GM06990 (cell line): ENCODE results near the gene CHMP4A.
"Not testable (repeated sequence)": the region's sequence is repeated elsewhere in the genome, so short reads cannot be mapped to it uniquely, and the experiment has no call there.

Experiments used
- DNase-seq: peaks from one replicate; pipeline ENCODE4 v3.0.0-alpha.2; 2011; ENCODE audit not compliant: insufficient read length; ENCODE audit errors: extremely low read depth
- H3K27me3 ChIP-seq: replicated peaks from 2 replicates; pipeline ENCODE4 v1.6.0; 2011; ENCODE audit warnings: low read length; ENCODE audit not compliant: control insufficient read depth, insufficient read depth
- H3K36me3 ChIP-seq: 2 replicates; pipeline ENCODE4 v1.5.1; 2011; ENCODE audit warnings: low read length; ENCODE audit not compliant: control insufficient read depth, insufficient read depth
- H3K4me3 ChIP-seq: replicated peaks from 2 replicates; pipeline ENCODE4 v1.5.1; 2011; ENCODE audit warnings: low read depth, mild to moderate bottlenecking, control low read depth, low read length
- TF ChIP-seq, protein P1 (sequence below): IDR thresholded peaks from 2 replicates; pipeline ENCODE4 v1.5.1; 2011; ENCODE audit warnings: low read length, control low read depth, mild to moderate bottlenecking, inconsistent platforms; ENCODE audit not compliant: insufficient read depth, poor library complexity, severe bottlenecking

Gene CHMP4A

DNA sequence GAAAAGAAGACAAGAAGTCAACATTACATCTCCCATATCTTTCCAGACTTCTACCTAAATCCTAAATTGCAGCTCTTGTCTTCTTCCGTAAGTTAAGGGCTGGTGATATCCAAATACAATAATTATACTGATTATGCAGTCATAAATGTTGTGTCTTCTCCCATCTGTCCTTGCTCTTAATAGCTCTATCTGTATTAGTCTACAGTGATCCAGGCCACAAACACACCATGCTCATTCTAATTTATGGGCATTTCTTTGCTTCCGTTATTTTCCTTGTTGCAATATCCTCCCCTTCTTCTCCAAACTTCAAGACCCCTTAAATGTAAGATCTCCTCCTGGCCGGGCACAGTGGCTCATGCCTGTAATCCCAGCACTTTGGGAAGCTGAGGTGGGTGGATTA, 6.2 kb upstream of the CHMP4A start:
- H3K27me3 ChIP-seq = no peaks in the 10 kb centered on the region
- peaks cover 3% of the 10 kb centered on the region; the same call in 1 of the 2 replicates for H3K36me3 ChIP-seq
- DNase-seq = no peak
- H3K4me3 ChIP-seq = no peak overlapping the region
- TF ChIP-seq, protein P1, sequence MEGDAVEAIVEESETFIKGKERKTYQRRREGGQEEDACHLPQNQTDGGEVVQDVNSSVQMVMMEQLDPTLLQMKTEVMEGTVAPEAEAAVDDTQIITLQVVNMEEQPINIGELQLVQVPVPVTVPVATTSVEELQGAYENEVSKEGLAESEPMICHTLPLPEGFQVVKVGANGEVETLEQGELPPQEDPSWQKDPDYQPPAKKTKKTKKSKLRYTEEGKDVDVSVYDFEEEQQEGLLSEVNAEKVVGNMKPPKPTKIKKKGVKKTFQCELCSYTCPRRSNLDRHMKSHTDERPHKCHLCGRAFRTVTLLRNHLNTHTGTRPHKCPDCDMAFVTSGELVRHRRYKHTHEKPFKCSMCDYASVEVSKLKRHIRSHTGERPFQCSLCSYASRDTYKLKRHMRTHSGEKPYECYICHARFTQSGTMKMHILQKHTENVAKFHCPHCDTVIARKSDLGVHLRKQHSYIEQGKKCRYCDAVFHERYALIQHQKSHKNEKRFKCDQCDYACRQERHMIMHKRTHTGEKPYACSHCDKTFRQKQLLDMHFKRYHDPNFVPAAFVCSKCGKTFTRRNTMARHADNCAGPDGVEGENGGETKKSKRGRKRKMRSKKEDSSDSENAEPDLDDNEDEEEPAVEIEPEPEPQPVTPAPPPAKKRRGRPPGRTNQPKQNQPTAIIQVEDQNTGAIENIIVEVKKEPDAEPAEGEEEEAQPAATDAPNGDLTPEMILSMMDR = no peak

DNA sequence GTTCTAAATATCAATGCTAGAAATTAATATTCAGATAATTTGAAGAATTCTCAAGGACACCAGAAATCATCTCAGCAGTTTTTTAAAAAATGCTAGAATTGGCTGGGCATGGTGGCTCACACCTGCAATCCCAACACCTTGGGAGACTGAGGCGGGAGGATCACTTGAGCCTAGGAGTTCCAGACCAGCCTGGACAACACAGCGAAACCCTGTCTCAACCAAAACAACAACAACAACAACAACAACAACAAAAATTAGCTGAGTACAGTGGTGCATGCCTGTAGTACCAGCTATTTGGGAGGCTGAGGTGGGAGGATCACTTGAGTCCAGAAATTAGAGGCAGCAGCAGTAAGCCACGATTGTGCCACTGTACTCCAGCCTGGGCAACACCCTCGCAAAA, 5.8 kb upstream of the CHMP4A start:
- no peak overlapping the region for H3K4me3 ChIP-seq
- TF ChIP-seq, protein P1 = no peak
- no peak for DNase-seq
- no peaks in the 10 kb centered on the region for H3K27me3 ChIP-seq
- H3K36me3 ChIP-seq = peaks cover 3% of the 10 kb centered on the region; the same call in 1 of the 2 replicates

DNA sequence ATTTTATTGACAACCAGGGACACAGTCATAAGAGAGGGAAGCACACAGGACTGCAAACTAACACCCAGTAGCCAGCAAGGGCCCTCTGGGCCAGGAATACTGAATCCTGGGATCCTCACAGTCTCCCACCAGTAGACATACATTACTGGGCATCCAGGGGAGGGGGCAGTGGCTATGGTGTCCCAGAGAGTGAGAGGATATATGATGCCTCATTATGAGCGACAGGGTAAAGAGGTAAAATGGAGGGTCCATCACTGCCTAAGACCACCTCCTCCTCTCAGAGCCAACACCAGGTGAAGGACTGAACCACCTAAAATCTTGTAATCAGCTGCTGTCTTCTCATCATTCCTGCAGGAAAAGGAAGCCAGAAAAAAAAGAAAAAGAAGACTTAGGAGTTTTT, 3.6 kb upstream of the CHMP4A start:
- not testable (repeated sequence) for DNase-seq, H3K27me3 ChIP-seq, H3K36me3 ChIP-seq, H3K4me3 ChIP-seq

DNA sequence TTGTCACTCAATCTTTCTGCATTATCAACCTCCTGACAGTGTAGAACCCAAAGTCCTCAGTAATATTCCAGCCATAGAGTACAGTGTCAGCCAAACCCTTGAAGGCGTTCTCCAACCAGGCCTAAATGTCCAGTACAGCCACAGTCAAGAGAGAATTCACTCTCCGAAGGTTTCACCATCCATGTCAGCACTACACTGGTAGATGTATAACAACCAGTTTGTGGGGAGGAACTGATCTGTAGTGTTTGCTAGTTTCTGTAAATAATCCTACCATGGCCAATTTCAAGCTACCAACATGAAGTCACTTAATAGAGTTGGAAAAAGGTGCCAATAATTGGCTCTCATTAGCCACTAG, 3.0 kb upstream of the CHMP4A start:
- no peaks in the 10 kb centered on the region for H3K27me3 ChIP-seq
- peak overlapping the region; percentile 92; the same call in 1 of the 2 replicates for H3K4me3 ChIP-seq
- TF ChIP-seq, protein P1 = no peak
- H3K36me3 ChIP-seq = peaks cover 5% of the 10 kb centered on the region
- DNase-seq = no peak

DNA sequence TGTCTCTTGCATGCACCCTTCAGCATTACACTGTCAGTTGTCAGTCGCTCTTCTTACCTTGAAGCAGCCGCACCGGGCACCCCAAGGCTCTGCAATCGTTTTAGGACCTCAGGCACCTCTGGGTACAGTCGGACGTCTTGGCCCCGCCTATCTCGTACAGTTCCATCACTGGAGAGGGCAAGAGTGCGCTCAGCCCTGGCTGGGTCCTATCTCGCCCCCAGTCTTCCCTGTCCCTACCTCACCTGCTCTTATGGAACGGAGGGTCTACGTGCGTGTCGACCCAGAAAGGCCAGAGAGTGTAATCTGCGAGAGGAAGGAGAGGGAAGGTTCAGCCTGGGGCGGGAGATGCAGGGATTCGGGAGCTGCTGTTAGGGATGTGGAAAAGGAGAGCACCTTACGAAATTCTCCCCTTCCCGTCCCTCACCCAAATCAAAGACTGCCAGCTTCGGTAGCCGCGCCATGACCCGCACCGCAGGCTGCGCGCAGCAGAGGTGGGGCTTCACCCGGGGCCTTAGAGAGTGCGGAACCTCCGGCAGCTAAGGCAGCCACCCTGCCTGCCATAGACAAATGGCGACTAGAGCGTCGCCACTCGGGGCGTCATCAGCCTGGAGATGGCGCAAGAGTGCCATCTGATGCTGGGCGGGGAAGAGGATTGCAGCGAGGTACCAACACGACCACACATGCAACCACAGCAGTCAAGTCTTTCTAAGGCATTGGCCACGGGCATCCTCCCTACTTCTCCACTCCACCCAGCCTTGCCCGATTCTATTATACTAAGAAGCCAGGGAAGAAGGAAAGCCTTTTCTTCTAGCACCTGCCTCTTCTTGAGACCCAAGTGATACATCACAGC, 2.4 kb upstream of the CHMP4A start, which contains the start of gene MDP1:
Gene MDP1, minus strand, starts transcription at position 572 of the 850 bp plus-strand sequence. Its CDS starts 111 bp downstream, at position 461.
- H3K4me3 ChIP-seq = peak within 1 kb of the TSS; percentile 92
- H3K36me3 ChIP-seq = peaks cover 7% of the 10 kb centered on the region
- no peaks in the 10 kb centered on the region for H3K27me3 ChIP-seq
- peak; percentile 86 for DNase-seq
- TF ChIP-seq, protein P1 = peak; percentile 87

DNA sequence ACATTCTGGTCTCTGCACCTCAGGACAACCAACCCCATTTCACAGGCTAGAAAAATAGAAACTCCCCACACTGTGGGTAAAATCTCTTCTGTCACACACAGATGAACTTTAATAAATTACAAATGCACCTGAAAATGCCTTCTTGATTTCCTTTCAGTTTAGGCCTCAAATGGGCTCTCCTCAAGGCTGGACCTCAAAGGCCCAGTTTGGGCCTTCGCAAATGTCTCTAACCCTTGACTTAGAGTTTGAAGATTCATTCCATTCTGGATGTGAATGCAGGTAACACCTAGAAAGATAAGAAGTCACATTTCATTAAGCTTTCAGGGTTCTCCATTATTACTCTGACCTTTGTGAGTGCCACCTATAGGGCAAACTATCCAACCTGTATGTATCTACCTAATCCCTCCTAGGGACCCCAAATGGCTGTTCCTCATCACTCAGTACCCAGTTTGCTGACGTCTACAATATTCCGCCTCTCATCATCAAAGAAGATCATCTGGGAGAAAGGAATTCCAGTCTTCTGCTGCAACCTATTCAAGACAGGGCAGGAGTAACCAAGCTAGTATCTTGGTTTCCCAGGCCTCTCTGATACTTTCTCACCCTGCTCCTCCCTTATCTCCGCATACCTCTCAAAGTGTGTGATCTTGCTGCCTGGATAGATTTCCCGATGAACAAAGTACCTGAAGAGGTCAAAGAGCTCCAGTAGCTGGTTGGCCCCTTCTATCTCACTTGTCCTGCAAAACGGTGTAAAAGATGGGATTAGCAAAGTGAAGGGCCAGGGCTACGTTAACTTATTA, 776 bp upstream of the CHMP4A start:
- DNase-seq = no peak
- TF ChIP-seq, protein P1 = peak; percentile 24
- Histone ChIP-seq H3K4me3 (peak overlapping the region; percentile 82), H3K36me3 (peaks cover 19% of the 10 kb centered on the region), H3K27me3 (no peaks in the 10 kb centered on the region)
